Kidney epithelial cell (primary cell): ENCODE measurements around the gene PGS1. TPM values are rescaled to one million over a fixed set of nuclear protein-coding genes. Genes with fewer than 3 reads are reported as not detected.

ENCODE experiments used
- DNase-seq: peaks from one replicate; pipeline ENCODE4 v3.0.0-alpha.2; 2010; ENCODE audit warnings: low read depth
- H3K27me3 ChIP-seq: 2 replicates; pipeline ENCODE4 v1.6.0; 2011; ENCODE audit warnings: low read length; ENCODE audit not compliant: control insufficient read depth, insufficient read depth
- H3K36me3 ChIP-seq: 2 replicates; pipeline ENCODE4 v1.5.1; 2011; ENCODE audit warnings: low read length; ENCODE audit not compliant: control insufficient read depth, insufficient read depth
- H3K4me3 ChIP-seq: 2 replicates; pipeline ENCODE4 v1.5.1; 2011; ENCODE audit warnings: low read depth, mild to moderate bottlenecking, control low read depth, low read length
- total RNA-seq: library from RNA; depleted of rRNA; stranded (reverse); fragments of >200 nt; gene quantifications from 2 replicates; pipeline ENCODE4 v1.2.3, GENCODE V29; 2015
- TF ChIP-seq, protein P1 (sequence below): IDR thresholded peaks from 2 replicates; pipeline ENCODE4 v1.5.1; 2011; ENCODE audit warnings: mild to moderate bottlenecking, moderate library complexity, low read length, control low read depth, inconsistent platforms; ENCODE audit not compliant: insufficient read depth, poor library complexity, severe bottlenecking

PGS1 gene
- total RNA-seq, 1 donor from 2014 or later: 34.5 TPM

DNA sequence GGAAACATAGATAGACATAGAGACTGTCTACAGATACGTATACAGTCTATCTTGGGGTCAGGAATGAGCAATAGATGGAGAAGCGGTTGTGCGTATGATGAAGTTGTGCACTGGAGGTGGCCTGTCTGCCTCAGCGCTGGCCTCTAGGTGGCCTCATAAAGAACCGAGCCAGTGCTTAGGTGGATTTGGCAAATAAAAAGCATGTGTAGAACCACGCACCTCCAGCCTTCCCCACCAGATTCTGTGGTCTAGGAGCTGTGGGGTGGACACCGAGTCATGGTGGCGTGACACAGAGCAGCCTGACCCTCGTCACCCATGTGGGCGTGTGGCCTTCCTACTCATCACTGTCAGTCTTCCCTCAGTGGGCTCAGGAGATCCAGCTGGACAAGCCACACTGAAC lies 34.0 kb downstream of the PGS1 start:
- H3K27me3 ChIP-seq: no peaks in the 10 kb centered on the region
- TF ChIP-seq, protein P1, sequence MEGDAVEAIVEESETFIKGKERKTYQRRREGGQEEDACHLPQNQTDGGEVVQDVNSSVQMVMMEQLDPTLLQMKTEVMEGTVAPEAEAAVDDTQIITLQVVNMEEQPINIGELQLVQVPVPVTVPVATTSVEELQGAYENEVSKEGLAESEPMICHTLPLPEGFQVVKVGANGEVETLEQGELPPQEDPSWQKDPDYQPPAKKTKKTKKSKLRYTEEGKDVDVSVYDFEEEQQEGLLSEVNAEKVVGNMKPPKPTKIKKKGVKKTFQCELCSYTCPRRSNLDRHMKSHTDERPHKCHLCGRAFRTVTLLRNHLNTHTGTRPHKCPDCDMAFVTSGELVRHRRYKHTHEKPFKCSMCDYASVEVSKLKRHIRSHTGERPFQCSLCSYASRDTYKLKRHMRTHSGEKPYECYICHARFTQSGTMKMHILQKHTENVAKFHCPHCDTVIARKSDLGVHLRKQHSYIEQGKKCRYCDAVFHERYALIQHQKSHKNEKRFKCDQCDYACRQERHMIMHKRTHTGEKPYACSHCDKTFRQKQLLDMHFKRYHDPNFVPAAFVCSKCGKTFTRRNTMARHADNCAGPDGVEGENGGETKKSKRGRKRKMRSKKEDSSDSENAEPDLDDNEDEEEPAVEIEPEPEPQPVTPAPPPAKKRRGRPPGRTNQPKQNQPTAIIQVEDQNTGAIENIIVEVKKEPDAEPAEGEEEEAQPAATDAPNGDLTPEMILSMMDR: peak; percentile 52
- no peaks in the 10 kb centered on the region for H3K36me3 ChIP-seq
- no peak overlapping the region for H3K4me3 ChIP-seq
- DNase-seq: no peak

DNA sequence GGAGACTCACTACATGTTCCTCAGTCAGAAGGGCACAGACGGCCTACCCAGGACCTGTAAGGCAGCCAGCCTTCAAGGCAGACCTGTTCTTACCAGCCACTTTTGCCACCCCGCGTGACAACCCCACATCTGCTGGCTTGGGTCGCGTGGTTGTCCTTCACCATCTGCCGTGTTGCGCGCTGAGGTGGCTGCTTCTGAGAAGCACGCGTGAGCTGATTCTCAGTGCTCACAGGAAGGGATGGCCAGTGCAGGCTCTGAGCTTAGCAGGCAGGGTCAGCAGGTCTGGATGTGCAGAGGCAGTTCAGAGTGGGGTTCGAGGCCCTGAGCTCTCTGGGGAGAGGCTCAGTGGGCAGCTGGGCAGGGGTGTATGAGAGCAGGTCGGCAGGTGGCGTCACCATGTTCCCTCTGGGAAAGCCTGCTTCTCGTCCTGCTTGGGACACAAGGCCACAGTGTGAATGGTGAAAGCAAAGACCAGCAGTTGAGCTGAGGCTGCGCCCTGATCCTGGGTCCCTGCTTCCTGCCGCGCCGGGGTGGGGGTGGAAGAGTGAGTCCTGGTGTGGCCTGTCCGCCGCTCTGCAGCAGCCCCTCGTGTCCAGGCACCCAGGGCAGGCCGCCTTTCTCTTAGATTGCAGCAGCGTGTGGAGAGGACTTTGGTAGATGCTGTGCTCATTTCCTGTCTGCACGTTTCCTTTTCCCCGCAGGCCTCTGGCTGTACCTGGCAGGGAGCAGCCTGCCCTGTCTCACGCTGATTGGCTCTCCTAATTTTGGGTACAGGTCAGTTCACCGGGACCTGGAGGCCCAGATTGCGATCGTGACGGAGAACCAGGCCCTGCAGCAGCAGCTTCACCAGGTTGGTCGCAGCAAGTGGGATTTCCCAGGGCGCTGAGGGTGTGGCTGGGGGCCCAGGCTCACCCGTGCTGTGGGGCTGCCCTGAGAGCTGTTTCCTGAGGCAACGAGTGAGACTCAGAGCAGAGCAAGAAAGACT lies 36.0 kb downstream of the PGS1 start:
- Histone ChIP-seq H3K4me3 (no peak overlapping the region), H3K27me3 (no peaks in the 10 kb centered on the region), H3K36me3 (no peaks in the 10 kb centered on the region)
- no peak for DNase-seq
- TF ChIP-seq, protein P1: no peak

DNA sequence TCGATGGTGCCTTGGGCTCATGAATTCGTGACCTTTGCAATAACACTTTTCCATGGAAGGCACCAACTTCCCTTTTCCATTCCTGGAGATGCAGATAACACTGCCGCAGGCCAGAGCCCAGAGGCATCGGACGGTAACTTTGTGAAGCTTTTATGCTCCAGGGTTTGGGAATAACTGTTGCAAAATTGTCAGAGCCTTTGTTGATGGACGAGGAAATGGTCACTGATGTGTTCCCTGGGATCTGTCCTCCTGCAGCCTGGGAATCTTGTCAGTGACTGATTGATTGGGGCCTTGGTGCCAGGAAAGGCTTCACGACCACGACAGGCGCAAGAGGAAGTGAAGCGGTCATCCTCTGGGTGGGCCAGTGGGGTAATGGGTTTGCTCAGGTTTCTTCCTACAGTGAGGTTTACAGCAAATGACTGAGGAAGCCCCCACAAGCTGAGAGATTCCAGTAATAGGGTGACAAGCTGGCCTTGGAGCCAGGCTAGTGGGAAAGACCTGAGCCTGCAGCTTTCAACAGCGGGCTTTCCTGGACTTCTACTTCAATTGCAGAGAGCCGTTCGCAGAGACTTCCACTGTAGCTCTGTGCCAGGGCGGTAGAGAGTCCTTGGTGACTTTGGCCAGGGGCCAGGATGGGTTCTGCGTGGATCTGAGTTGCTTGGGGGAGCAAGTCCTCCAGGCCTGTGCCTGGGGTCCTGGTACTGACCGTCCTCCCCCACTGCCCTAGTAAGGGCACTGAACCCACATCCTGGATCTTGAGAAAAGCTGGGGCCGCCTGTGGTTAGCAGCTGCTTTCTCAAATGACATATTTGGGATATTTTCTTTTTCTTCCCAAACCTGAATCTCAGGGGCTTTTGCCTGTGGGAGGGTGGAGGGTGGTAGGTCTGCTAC lies 37.6 kb downstream of the PGS1 start:
- no peaks in the 10 kb centered on the region for H3K27me3 ChIP-seq
- H3K36me3 ChIP-seq: no peaks in the 10 kb centered on the region
- TF ChIP-seq, protein P1: no peak
- DNase-seq: no peak
- H3K4me3 ChIP-seq: no peak overlapping the region

DNA sequence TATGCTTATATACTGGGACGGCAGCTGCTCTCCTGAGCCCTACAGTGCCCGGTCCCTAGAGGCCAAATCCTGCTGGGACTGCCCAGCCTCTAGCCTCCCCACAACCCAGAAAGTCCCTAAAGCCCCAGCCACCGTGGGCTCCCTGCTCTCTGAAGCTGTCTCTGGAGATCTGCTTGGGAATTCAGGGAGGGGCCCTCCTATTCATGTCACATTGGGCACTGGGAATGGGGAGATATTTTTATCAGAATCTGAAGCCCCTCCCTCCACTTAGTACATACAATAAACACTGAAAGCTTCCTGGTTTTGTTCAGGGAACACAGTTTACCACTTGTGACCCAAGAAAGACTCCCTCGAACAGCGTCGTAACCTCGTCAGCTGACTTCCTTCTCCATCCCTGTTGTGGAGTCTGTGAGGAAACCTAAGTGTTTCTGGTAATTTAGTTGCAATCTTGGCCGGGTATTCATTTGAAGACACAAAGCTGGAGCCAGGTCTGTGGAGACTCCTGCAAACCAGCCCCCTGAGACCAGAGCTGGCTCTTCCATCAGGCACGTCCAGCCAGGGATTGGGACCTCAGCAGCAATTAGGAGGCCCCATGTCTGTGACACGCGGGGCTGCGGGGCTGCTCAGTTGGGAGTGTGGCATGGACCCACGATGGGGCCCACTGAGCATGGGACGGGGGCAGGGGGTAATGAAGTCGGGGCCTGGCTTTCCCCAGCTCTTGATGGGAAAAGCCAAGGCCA lies 38.5 kb downstream of the PGS1 start:
- peaks cover 1% of the 10 kb centered on the region for H3K36me3 ChIP-seq

DNA sequence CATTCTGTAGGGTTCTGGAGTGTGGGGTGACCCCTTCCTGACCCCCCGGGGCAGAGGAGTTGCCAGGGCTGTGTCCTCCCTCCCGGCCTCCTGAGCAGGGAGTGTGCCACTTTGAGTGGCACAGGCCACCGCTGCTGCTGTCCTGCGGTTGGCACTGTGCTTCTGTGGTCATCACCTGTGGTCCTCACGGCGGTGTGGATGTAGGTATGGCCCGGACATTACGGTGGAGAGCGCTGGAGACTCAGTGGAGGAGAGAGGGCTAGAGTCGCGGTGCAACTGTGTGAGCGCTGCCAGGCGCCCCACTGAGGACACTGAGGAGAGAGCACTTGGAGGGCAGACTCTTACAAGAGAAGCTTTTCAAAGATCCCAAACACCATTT lies 39.1 kb downstream of the PGS1 start:
- TF ChIP-seq, protein P1: no peak
- Histone ChIP-seq H3K36me3 (peaks cover 1% of the 10 kb centered on the region), H3K27me3 (no peaks in the 10 kb centered on the region), H3K4me3 (no peak overlapping the region)
- DNase-seq: no peak

More for the DNA sequence above, 38.5 kb downstream of the PGS1 start:
- no peak for DNase-seq
- TF ChIP-seq, protein P1: no peak
- Histone ChIP-seq H3K4me3 (no peak overlapping the region), H3K27me3 (no peaks in the 10 kb centered on the region)
